CD4-positive, alpha-beta T cell treated with Interleukin-12 subunit alpha and Interleukin-12 subunit beta, for 1 hour (primary cell): Measurements from ENCODE around the gene SPI1.

Experiments
- DNase-seq: peaks from one replicate; pipeline ENCODE4 v3.0.0-alpha.2; 2020

SPI1 gene

GRCh38 chr11:47356129-47356997 lies 22.0 kb downstream of the SPI1 start:
- DNase-seq: no peak

- no peak for DNase-seq
These were observed 22.8 kb downstream of the SPI1 start for GRCh38 chr11:47355283-47356128.

DNA sequence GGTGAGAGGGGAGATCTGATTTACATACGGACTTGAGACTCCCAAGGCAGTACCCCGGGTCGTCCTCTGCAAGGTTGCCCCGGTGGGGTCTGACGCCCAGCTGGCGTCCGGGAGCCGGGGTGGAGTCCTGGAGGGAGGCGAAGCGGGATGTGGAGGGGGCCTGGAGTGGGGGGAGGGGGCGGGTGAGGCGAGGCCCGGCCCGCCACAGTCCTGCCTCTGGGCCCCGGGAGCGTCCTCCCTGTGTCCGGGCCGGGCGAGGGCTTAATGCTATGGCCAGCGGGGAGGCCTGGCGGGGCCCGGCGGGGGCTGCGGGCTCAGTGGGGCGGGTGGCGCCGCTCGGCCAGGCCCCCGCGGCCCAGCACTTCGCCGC lies 23.4 kb downstream of the SPI1 start:
- DNase-seq: no peak

DNA sequence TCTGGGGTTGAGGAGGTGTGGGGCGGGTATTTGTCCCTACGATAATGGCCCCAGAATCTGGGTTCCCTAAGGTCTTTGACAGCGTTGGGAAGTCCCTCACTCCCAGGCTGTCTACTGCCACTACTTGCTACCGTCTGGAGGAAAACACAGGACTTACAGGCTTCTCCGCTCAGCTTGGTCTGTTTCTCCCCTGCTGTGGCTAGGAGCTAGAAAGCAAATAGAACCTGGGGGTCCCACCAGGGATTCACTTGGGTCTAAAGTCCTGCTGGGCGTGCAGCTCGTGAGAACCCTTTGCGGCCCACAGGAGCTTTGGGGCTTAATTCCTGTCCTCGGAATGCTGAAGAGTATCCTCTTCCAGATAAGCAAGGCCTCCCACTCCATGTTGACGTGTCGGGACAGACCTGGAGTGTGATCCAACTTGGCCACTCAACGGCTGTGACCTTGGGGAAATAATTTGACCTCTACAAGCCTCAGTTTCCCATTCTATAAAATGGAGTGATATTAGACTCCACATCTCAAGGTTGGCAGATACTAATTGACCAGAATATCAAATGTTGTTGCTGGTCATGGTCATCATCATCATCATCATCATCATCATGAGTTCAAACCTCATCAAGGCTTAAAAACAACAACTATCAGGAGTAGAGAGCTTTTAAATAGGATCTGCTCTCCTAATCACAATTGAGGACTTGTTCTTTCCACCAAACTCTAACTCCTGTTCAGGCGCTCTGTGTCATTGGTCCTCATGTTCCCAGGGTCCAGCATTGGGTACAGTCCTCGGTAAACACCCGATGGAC lies 24.2 kb downstream of the SPI1 start:
- DNase-seq: no peak

DNA sequence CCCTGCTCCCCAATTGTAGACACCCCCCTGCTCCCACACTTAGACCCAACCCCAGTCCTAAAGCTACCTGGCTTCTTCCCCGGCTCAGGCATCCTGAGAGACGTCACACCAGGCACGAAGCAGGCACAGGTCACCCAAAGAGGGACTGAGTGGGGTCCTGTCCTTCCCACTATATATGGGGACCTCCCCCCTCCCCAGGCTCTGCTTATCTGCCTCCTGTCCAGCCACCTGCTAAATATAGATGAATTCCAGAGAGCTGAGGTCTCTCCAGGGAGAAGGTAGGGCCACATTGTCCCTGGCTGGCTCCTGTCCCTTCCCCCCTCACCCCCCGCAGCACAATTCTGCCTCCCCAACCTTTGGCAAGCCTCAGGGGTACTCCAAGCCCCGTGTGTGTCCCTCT lies 25.8 kb downstream of the SPI1 start, which contains the start of gene MYBPC3:
TSS of gene MYBPC3 (minus strand) at position 147 of the 400 bp plus-strand sequence. CDS start at position 92, 55 bp downstream.
- DNase-seq: no peak

- no peak for DNase-seq
These were observed 26.9 kb downstream of the SPI1 start for GRCh38 chr11:47351156-47352126.

- no peak for DNase-seq
These were observed 28.0 kb downstream of the SPI1 start for GRCh38 chr11:47350315-47350714.

DNA sequence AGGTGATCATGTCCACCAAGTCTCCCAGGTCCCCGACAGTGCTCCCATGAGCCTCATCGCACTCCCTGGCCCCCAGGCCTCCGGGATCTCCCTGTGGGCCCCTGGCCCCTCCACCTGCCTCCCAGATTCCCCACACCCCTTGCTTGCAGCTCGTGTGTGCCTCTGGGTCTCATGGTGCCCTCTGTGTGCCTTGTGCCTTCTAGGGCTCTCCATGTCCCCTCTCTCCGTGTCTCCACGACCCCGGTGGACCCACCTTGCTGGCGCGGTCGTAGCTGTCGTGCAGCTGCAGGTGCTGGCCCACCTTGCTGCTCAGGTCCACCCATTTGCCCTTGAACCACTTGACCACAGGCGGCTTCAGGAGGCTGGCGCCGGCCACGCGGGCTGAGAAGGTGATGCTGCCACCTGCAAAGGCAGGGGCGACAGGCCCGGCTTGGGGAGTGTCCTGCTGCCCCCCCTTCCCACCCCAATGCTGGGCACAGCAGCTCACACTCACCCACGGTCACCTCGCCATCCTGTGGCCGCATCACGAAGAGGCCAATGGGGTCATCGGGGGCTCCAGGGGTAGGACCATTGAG lies 28.7 kb downstream of the SPI1 start:
- no peak for DNase-seq

DNA sequence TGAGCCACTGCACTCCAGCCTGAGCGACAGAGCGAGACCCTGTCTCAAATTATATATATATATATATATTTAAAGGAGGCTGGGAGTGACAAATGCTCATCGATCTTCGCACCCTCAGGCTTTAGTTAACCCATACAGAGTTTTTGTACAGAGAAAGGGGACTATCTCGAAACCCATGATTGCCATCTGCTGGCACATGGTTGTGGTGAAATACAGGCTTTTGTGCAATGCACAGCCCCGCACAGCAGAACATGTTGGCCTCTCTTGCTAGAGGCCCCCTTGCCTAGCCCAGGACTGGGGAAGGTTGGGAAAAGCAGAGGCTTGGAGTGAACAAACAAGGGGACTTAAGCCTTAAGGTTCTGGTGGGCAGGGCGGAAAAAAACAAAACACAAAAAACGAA lies 29.5 kb downstream of the SPI1 start:
- DNase-seq: peak; percentile 9

GRCh38 chr11:47348131-47348802 lies 30.1 kb downstream of the SPI1 start:
- no peak for DNase-seq

GRCh38 chr11:47347137-47347536 lies 31.2 kb downstream of the SPI1 start:
- no peak for DNase-seq

- DNase-seq: no peak
These were observed 32.3 kb downstream of the SPI1 start for GRCh38 chr11:47345890-47346563.

DNA sequence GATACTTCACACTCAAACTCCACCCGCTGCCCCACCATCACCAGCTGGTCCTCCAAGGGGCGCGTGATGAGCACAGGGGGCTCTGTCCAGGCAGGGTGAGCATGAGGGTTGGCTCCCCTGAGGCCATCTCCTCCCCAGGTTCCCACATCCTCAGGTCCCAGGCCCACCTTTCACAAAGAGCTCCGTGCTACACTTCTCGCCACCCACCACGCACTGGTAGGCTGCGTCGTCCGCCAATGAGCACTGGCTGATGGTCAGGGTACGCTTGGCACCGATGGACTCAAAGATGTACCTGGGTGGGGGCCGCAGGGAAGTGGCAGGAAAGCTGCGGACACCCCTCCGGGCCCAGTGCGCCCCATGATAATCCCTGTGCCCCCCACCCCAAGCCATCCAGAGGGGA lies 35.5 kb downstream of the SPI1 start:
- DNase-seq: no peak

- no peak for DNase-seq
These were observed 36.1 kb downstream of the SPI1 start for GRCh38 chr11:47342036-47342803.

DNA sequence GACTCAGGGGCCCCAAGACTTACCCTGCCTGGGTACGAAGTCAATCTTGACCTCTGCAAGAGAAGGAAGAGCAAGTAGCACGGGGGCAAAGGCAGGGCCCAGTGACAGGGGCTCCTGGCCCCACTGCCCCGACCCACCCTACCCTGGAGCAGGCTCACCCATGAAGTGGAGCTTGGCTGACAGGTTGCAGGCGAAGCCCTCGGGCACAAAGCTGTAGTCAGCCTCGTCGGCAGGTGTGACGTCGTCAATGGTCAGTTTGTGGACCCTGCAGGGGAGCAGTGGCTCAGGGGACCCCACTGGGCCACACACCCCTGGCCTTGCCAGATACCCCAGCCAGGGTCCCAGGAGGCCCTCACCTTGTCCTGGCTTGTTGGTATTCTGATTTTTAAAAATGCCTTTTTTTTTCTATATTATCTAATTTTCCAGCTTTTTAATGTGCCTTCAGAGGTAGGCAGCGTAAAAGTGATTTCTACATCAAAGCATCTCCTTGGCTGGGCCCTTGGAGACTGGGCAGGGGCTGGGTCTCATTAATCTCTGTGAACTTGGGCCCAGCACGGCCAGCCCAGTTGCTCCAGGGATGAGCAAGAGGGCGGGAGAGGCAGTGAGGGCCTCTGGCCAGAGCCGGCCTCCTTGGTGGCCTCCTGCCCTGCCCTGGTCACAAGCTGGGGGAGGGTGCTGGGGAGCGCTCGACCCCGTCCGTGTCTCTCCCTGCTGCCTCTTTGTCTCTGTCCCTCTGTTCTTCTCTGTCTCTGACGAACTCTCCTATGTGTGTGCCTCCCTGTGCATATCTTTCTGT lies 37.2 kb downstream of the SPI1 start:
- DNase-seq: no peak

DNA sequence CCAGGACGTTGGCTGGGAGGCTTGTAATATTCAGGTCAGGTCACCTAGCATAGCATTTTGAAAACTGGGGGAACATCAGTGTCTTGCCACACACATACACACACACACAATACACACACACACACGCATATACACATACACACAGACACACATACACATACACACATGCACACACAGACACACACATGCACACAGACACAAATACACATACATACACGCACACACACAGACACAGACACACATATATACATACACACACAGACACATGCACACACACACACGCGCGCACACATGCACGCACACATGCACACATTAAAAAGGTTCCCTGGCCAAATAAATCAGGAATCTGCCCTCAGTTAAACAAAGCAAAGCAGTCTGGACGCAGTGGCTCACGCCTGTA lies 38.3 kb downstream of the SPI1 start:
- no peak for DNase-seq

DNA sequence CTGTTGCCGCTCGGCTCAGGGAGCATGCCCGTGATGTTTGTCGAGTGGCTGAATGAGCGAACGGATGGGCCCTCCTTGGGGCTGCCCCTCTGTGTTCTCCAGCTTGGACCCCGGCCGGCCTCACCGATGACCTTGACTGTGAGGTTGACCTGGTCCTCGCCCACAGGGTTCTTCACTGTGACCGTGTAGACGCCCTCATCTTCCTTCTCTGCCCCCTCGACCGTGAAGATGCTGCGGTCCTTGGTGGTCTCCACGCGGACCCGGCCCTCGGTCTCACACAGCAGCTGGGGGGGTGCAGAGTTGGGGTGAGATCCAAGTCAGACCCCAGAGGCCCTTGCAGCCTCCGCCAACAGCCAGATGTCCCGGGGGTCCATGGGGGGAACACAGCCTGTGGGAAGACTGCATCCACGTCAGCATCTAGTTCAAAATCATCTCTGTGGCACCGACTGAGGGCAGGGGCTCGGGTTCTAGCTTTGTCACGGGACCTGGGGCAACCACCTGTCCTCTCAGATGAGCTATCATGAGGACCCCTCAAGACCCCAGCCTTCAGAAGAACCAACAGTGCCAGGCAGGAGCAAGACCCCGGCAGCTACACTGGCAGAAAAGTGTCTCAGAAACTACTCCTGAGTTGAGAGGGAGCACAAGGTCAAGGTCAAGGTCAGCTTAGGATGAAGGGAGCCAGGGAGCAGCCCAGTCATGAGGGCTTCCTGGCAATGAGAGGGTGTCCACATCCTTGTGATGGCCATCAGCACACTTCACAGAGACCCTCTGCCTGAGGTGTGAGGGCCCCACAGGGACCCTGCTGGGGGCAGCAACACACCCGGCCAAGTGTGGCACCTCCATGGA lies 39.7 kb downstream of the SPI1 start:
- no peak for DNase-seq
